CD4-positive, alpha-beta T cell treated with Interleukin-1 beta for 1 hour (primary cell): Measurements from ENCODE around the gene ALDH1L2.
"Not testable (repeated sequence)": the region's sequence is repeated elsewhere in the genome, so short reads cannot be mapped to it uniquely, and the experiment has no call there.

ENCODE experiments used
- DNase-seq, 2 donors: peaks; one replicate each; pipeline ENCODE4 v3.0.0-alpha.2; 2020 to 2022

Gene ALDH1L2

DNA sequence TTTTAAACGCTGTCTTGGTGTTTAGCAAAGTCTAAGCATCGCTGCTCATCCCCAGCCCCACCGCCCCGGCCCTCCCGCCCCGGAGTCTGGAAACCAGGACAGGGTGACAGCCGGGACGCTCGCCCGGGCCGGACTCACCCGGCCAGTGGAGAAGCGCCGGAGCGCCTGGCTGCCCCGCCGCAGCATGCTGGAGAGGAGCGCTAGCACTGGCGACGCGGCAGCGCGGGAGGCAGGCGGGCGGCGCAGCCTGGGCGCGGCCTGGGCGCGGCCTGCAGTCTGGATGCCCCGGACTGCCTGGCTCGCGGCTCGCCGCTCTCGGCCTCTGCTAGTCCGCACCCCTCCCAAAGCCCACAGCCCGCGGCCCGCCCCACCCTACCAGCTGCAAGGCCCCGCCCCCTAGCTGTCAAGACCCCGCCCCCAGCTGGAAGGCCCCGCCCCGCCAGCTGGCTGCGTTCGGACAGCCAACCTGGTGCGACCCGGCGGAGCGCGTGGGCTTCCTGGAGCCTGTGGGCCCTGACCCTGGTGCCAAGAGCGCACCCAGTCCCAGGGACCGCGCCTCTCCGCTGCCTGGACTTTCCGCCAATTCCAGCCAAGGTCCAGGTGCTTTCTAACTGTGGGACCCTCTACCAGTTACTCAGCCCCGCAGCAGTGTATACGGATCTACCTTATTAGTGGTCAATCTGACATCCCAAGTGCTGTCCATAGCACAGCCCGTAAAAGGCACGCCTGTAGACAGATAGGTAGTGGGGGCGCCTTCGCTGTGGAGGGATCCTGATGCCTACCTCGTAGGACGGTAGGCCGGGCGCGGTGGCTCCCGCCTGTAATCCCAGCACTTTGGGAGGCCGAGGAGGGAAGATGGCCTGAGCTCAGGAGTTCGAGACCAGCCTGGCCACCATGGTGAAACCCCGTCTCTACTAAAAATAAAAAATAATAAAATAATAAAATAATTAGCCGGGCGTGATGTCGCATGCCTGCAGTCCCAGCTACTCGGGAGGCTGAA, at the start of gene ALDH1L2:
ALDH1L2 (minus strand) TSS at position 208 of the 1,000 bp plus-strand sequence; CDS start at position 186, 22 bp downstream.
- DNase-seq = peak; percentile 47 to 72

DNA sequence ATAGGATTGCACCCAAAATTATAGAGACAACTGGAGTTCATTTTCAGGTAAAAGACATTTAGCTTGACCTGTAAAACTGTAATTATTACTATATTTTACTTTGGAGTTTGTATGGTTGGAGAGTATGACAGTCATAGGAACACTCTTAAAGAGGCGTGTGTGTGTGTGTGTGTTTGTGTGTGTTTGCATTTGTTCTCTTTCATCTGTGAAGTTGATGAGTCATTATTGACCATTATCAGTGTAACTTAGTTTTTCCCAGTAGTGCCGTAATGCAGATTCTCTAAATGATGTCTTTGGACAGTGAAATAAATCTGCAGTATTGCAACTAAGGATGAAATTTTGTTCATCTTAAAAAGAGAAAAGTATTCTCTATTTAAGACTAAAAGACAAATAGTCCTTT, 36.3 kb upstream of the ALDH1L2 start:
- DNase-seq = no peak

- no peak for DNase-seq
Observed at GRCh38 chr12:105116969-105117368, 32.7 kb upstream of the ALDH1L2 start.

GRCh38 chr12:105113094-105113493, 28.8 kb upstream of the ALDH1L2 start:
- DNase-seq = no peak

DNA sequence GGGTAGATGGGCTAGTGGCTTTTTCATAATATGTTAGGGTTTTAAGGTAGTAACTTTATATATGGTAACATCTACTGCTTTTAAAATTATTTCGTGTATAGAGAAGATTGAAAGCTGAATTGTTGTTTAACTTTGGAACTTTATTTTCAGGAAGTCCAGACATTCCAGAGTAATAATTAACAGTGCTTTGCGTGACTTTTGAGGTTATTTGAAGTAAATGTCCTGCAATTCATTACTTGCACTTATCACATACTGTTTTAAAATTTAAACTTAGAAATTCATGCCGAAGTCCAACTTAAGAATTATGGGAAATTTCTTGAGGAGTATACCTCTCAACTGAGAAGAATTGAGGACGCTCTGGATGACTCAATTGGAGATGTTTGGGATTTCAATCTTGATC, 26.6 kb upstream of the ALDH1L2 start:
- no peak for DNase-seq

DNA sequence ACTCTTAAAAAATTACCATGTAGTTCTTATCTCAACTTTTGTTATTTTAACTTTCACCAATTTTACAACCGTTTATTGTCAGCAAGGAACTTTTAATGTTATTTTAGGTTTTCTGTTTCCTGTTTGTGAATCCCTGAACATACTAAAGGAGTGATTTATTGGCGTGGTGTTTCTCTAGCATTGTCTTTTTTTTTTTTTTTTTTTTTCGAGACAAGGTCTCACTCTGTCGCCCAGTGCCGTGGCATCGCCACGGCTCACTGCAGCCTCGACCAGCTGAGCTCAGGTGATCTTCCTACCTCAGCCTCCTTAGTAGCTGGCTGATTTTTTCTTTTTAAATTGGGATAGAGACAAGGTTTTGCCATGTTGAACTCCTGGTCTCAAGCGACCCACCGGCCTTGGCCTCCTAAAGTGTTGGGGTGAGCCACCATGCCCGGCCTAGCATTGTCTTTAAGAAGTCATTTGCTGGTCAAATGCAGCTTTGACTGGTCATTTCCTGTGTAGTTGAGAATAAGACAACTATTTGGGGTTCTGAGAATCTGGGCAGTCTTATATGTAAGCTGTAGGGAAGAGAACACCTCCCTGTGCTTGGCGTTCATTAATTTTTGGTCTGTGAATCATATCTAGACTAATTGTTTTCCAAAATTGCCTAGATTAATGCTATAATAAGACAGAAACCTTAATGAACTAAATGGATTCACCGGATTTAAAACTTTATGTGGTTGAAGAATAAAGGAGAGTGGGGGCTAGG, 25.4 kb upstream of the ALDH1L2 start:
- no peak for DNase-seq

- DNase-seq = peak; percentile 92 to 93
Observed at GRCh38 chr12:105107494-105108371, 23.5 kb upstream of the ALDH1L2 start, which contains the start of gene WASHC4. Gene WASHC4 (plus strand): TSS chr12:105107731. CDS start chr12:105107801, 70 bp downstream.

GRCh38 chr12:105107171-105107493, 22.9 kb upstream of the ALDH1L2 start:
- DNase-seq = no peak

GRCh38 chr12:105106621-105107020, 22.4 kb upstream of the ALDH1L2 start:
- DNase-seq = no peak

GRCh38 chr12:105104762-105105161, 20.5 kb upstream of the ALDH1L2 start:
- no peak for DNase-seq

- DNase-seq = no peak
Observed at GRCh38 chr12:105102673-105103072, 18.4 kb upstream of the ALDH1L2 start.

- no peak for DNase-seq
Observed at GRCh38 chr12:105100998-105101397, 16.7 kb upstream of the ALDH1L2 start.

DNA sequence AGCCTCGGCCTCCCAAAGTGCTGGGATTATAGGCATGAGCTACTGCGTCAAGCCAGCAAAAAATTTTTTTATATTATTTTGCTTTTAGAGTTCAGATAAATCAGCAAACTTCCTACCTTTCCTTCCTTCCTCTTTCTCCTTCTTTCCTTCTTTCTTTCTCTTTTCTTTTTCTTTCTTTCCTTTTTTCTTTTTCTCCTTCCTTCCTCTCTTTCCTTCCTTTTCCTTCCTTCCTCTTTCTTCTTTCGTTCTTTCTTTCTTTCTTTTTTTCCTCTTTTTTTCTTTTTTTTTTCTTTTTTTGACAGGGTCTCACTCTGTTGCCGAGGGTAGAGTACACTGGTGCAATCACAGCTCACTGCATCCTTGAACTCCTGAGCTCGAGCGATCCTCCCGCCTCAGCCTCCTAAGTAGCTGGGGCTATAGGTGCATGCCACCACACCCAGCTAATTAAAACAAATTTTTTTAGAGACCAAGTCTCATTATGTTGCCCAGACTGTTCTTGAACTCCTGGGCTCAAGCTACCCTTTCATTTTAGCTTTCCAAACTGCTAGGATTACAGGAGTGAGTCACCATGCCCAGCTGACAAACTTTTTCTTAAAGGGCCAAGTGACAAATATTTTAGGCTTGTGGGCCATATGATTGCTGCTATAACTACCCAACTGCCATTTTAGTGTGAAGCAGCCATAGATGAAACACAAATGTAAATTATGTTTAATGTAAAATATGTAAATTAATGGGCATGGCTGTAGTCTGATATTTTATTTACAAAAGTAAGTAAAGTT, 16.1 kb upstream of the ALDH1L2 start:
- no peak for DNase-seq

- no peak for DNase-seq
Observed at GRCh38 chr12:105099356-105099755, 15.1 kb upstream of the ALDH1L2 start.

GRCh38 chr12:105095338-105095737, 11.1 kb upstream of the ALDH1L2 start:
- DNase-seq = not testable (repeated sequence)

DNA sequence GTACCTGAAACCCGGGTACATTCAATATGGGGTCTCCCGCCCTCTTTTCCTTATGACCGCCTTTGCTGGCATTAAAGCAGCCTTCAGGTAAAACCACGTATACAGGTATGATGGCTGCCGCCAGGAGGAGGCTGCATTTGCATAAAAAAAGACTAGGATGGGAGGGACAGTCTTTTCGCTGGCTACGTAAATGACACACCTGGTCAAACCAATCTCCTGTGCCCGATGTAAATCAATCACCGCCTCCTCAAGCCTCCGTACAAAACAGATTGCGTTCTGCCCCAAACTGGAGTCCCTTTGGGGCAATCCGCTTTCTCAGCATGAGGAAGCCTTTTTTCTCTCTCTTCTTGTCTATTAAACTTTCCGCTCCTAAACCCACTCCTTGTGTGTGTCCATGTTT, 8.1 kb upstream of the ALDH1L2 start:
- no peak for DNase-seq

DNA sequence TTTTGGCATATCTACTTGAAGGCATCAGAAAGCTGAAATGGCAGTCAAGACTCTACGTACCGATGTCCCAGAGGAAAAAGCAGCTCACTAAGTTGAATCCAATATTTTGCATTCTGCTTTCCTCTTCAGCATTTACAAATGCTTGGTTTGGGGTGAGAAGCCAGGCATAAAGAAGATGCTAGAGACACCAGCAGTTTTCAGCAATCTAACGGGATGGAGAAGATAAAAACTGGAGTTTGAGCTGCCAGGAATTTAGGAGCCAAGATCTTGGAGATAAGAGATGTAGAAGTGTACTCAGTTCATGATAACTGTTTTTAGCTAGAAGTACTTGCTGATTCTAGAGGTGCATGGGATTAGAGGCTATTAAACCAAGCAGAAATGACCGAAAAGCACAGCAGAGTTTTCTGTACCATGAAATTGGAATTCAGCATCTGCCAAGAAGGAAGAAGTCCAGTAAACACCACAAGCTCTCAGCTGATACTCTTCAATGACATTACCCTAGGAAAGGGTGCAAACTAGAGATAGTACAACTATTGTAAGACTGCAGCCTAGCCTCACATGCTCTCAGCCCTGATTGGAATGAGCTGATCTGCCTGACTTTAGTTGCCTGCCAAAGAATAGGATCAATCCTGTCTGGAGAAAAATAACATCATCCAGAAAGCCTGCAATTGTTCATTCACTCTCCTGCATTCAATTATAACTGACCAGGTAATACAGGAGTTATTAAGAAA, 7.4 kb upstream of the ALDH1L2 start:
- DNase-seq = no peak

DNA sequence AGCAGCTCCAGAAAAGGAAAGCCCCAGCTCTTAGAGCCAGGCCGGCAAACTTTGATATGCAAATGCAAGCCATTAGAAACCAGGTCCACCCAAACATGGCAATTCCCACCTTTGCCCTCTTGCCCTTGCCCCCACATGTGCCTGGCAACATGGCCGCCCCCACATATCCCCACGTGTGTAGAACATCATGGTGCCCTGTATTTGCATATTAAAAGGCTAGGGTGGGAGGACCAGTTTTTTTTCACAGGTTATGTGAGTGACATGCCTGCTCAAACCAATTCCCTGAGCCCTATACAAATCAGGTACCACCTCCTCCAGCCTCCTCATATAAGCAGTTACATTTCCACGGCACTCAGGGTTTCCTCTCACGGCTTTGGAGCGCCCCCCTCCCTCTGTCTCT, 6.1 kb upstream of the ALDH1L2 start:
- no peak for DNase-seq

GRCh38 chr12:105089817-105090216, 5.6 kb upstream of the ALDH1L2 start:
- no peak for DNase-seq

GRCh38 chr12:105085501-105085900, 1.2 kb upstream of the ALDH1L2 start:
- DNase-seq = no peak

DNA sequence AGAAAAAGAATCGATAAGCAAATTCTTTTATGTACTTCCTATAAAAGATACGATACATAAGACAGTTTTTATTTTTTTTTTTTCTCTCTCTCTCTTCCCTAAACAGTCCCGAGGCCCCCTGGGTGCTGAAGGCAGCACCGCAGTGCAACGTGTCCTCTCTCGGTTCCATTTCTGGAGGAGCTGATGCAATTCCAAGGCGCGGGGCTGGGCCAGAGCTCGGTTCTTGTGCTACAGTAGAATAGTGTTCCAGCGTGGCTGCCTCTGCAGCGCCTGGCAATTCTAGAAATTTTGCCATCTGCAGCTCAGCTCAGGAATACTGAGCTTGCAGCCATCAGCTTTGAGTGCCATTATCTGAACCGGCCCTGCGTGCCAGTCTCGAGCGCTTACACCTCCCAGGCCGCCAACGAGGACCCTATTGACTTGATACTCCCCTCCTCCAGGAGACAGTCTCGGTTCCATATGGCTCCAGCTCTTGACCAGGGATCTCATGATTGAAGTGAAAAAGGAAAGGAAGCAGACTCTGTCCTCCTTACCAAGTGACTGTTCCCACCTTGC, 630 bp downstream of the ALDH1L2 start:
- peak in 1 of 2 donors; percentile 4 for DNase-seq
